ENCODE data around the gene RASEF.
"Not testable (repeated sequence)": the region's sequence is repeated elsewhere in the genome, so short reads cannot be mapped to it uniquely, and the experiment has no call there.

RASEF gene

GRCh38 chr9:83062651-83063527 lies at the start of gene RASEF:
Gene RASEF (minus strand): TSS chr9:83063142. CDS start chr9:83062867, 275 bp downstream.
- DNase-seq (ENCODE audit: low read depth in 2 of 2) = no peak

DNA sequence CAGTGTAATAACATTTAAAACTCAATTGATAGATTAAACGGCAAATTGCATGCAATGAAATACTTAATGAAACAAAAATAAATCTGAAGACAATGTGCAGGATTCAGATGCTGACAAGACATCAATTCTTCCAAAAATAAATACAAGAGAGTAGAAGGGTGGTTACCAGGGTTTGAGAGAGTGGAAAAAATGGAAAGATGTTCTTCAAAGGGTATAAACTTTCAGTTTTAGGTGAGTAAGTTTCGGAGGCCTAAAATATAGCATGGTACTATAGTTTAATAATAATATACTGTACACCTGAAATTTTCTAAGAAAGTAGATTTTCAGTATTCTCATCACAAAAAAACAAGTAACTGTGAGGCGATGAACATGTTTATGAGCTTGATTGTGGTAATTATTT lies 48.2 kb upstream of the RASEF start:
- DNase-seq (ENCODE audit: low read depth in 2 of 2) = no peak

- no peak for DNase-seq (ENCODE audit: low read depth in 2 of 2)
Measured at GRCh38 chr9:83109296-83109695, 46.4 kb upstream of the RASEF start.

GRCh38 chr9:83108208-83108607 lies 45.3 kb upstream of the RASEF start:
- no peak for DNase-seq (ENCODE audit: low read depth in 2 of 2)

DNA sequence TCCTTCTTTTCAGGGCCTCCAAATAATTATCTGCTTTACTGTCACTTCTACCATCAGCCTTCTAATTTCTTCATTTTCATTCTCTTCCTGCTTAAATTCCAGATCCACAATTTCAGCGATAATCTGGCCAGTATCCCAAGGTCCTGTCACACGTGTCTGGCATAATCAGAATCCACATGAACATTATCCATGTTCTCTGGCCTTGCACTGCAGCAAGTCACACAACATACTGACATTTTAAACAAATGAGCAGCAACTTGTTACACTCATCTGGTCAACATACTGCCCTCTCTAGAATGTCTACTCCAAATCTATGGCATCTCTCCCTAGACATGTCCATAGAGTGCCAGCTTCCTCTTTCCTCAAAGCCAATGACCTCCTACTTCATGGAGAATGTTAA lies 43.8 kb upstream of the RASEF start:
- no peak for DNase-seq (ENCODE audit: low read depth in 2 of 2)

- no peak for DNase-seq (ENCODE audit: low read depth in 2 of 2)
Measured at GRCh38 chr9:83106263-83106662, 43.3 kb upstream of the RASEF start.

DNA sequence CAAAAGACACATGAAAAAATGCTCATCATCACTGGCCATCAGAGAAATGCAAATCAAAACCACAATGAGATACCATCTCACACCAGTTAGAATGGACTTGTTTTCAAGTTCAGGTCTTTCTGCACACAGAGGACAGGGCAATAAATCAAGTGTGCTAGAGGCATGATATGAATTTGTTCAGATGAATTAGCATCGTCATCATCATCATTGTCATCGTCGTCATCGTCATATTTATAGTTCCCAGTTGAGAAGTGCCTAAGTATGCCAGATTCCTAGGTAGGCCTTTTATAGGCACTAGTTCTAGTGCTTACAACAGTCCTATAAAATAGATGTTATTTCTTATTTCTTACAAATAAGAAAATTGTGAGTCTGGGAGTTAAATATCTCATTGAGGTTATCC lies 34.7 kb upstream of the RASEF start:
- DNase-seq (ENCODE audit: low read depth in 2 of 2) = no peak

DNA sequence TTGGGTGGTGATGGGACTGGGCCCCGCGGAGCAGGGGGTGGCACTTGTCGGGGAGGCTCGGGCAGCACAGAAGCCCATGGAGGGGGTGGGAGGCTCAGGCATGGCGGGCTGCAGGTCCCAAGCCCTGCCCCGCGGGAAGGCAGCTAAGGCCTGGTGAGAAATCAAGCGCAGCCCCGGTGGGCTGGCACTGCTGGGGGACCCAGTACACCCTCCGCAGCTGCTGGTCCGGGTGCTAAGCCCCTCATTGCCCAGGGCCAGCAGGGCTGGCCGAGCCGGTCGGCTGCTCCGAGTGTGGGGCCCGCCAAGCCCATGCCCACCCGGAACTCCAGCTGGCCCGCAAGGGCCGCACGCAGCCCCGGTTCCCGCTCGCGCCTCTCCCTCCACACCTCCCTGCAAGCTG lies 30.4 kb upstream of the RASEF start:
- DNase-seq (ENCODE audit: low read depth in 2 of 2) = not testable (repeated sequence)

GRCh38 chr9:83081846-83082245 lies 18.9 kb upstream of the RASEF start:
- DNase-seq (ENCODE audit: low read depth in 2 of 2) = no peak

GRCh38 chr9:83081010-83081409 lies 18.1 kb upstream of the RASEF start:
- DNase-seq (ENCODE audit: low read depth in 2 of 2) = no peak

DNA sequence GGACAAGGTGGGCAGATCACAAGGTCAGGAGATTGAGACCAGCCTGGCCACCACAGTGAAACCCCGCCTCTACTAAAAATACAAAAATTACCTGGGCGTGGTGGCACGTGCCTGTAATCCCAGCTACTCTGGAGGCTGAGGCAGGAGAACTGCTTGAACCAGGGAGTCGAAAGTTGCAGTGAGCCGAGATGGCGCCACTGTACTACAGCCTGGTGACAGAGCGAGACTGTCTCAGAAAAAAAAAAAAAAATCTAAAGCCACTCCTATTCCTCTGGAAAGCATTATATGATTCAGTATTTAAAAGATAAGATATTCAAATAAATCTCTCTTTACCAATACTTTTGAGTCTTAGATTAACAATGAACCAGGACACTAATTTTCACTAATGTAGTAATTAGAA lies 13.0 kb upstream of the RASEF start:
- DNase-seq (ENCODE audit: low read depth in 2 of 2) = not testable (repeated sequence)

- DNase-seq (ENCODE audit: low read depth in 2 of 2) = not testable (repeated sequence)
Measured at GRCh38 chr9:83072498-83072897, 9.6 kb upstream of the RASEF start.

- DNase-seq (ENCODE audit: low read depth in 2 of 2) = no peak
Measured at GRCh38 chr9:83071626-83072025, 8.7 kb upstream of the RASEF start.

DNA sequence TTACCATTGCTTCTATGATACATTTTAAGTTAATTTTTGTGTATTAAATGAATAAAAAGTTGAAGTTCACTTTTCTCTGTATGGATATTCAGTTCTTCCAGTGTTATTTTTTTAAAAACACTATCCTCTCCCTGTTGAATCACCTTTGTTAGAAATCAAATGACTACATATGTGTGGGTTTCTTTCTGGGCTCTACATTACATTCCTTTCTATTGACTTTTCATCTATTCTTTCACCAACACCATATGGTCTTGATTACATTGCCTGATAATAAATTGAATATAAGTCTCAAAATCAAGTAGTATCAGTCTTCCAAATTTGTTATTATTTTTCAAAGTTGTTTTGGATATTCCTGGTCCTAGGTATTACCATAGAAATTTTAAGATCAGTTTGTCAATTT lies 7.3 kb upstream of the RASEF start:
- DNase-seq (ENCODE audit: low read depth in 2 of 2) = no peak

- DNase-seq (ENCODE audit: low read depth in 2 of 2) = no peak
Measured at GRCh38 chr9:83069651-83070050, 6.7 kb upstream of the RASEF start.

DNA sequence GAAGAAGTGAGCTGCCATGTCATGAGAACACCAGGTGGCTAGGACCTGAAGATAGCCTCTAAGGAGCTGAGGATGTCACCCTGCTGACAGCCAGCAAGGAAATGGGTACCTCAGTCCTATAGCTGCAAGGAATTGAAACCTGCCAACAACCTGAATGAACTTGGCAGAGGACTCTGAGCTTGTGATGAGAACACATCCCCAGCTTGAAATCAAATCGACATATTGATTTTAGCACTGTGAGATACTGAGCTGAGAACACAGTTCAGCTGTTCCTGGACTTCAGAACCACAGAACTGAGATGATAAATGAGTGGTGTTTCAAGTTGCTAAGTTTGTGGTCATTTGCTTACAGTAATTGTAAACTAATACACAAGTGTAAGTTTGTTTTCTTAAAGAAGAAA lies 5.5 kb upstream of the RASEF start:
- DNase-seq (ENCODE audit: low read depth in 2 of 2) = no peak

DNA sequence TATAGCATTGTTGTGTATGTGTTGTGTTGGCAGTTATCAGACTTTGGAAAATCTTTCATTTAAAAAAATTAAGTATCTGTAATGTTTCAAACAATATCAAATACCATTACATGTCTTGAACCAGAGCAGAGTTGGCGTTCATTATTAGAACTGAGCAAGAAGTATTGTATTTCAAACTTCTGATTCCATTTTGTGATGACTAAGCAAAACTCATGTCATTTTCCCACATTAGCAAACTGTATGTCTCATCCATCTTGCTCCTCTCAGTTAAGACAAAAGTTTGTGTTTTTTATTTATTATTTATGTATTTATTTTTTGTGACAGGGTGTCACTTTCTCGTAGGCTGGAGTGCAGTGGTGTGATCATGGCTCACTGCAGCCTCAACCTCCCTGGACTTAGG lies 4.6 kb upstream of the RASEF start:
- no peak for DNase-seq (ENCODE audit: low read depth in 2 of 2)

- no peak for DNase-seq (ENCODE audit: low read depth in 2 of 2)
Measured at GRCh38 chr9:83066771-83067170, 3.8 kb upstream of the RASEF start.

- no peak for DNase-seq (ENCODE audit: low read depth in 2 of 2)
Measured at GRCh38 chr9:83065233-83065632, 2.3 kb upstream of the RASEF start.

GRCh38 chr9:83061990-83062650 lies 822 bp downstream of the RASEF start:
- no peak for DNase-seq (ENCODE audit: low read depth in 2 of 2)

DNA sequence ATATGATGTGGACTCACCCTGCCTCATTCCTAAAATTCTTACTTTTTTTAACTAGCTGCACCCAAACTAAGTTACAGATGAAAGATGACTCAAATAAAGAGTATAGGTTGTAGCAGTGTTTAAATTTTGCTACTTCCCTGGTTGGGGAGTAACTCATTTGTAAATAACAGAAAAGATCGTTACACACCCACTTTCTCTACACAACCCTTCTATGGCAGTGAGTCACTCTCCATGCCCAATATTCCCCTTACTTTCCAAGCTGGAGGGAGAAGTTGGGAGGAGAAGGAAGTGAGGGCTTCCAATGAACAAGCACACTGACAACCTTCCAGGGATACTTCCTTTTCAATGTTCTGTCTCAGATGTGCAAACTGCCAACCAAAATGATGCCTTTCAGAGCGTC lies 1.9 kb downstream of the RASEF start:
- no peak for DNase-seq (ENCODE audit: low read depth in 2 of 2)

DNA sequence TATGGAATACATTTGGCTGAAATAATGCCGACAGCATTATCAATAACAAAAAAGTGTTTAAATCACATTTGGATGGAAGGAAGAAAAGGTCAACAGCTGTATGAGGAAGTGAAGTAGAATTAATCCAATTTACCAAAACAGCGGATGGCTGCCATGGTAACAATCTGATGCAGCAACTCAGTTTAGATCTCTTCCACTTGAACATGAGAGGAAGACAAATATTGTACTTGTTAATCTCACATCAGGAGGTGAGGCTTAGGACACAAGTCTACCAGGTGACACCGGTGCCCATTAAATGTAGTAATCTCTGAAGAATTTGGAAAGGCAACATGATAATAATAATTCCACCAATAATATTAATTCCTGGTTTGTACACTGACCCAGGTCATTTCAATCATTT lies 2.4 kb downstream of the RASEF start:
- DNase-seq (ENCODE audit: low read depth in 2 of 2) = no peak

DNA sequence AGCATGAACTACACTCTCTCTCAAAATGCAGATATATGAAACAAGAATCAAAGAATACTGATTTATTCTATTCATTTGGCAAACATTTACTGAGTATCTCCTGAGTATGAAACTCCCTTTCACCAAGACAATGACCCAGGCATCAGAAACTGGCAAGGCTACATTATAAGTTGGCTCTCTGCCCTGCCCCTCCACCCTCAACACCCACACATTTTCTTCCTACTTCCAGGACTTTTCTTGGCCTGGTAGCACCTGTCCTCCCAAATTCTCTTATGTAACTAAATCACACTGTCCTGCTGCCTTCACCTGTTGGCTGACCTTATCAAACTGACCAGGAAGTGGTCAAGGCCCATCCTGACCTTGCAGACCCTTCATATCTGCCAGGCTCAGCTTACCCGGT lies 3.5 kb downstream of the RASEF start:
- DNase-seq (ENCODE audit: low read depth in 2 of 2) = no peak
